T-helper 1 cell treated with Interleukin-12 subunit alpha and Interleukin-12 subunit beta and Interleukin-4 antibody, amounts not matched to agents 30 ng/mL and 1 ng/mL, for 36 hours (primary cell): ENCODE measurements around the gene LIX1. TPM values are rescaled to one million over a fixed set of nuclear protein-coding genes. Genes with fewer than 3 reads are reported as not detected.

Source experiments
- intact Hi-C: fragments of 100-400 bp; cut with micrococcal nuclease; formaldehyde crosslinking; loops from one replicate; pipeline ENCODE4 v1.15.1; 2024
- total RNA-seq: library from RNA; stranded (reverse); gene quantifications from 2 replicates; pipeline ENCODE4 v1.2.3, GENCODE V29; 2022

The LIX1 gene
- total RNA-seq, 1 donor from 2014 or later = not detected

GRCh38 chr5:97077246-97077645 is 65.2 kb downstream of the LIX1 start:
- intact Hi-C loops = no loop called here

- intact Hi-C loops = no loop called here
Observed at GRCh38 chr5:97076098-97076497, 66.3 kb downstream of the LIX1 start.

- intact Hi-C loops = no loop called here
Observed at GRCh38 chr5:97075649-97076048, 66.8 kb downstream of the LIX1 start.

GRCh38 chr5:97074859-97075489 is 67.4 kb downstream of the LIX1 start:
- intact Hi-C loops = no loop called here

GRCh38 chr5:97073420-97073819 is 69.0 kb downstream of the LIX1 start:
- intact Hi-C loops = no loop called here

GRCh38 chr5:97072696-97073095 is 69.7 kb downstream of the LIX1 start:
- intact Hi-C loops = no loop called here

- intact Hi-C loops = no loop called here
Observed at GRCh38 chr5:97071993-97072392, 70.4 kb downstream of the LIX1 start.

- intact Hi-C loops = no loop called here
Observed at GRCh38 chr5:97071101-97071500, 71.3 kb downstream of the LIX1 start.

- intact Hi-C loops = no loop called here
Observed at GRCh38 chr5:97070234-97070633, 72.2 kb downstream of the LIX1 start.

GRCh38 chr5:97067296-97067850 is 75.0 kb downstream of the LIX1 start:
- intact Hi-C loops = no loop called here

GRCh38 chr5:97065475-97065874 is 76.9 kb downstream of the LIX1 start:
- intact Hi-C loops = no loop called here

- intact Hi-C loops = no loop called here
Observed at GRCh38 chr5:97063251-97063650, 79.2 kb downstream of the LIX1 start.

GRCh38 chr5:97062046-97062445 is 80.4 kb downstream of the LIX1 start:
- intact Hi-C loops = no loop called here

GRCh38 chr5:97056263-97056662 is 86.1 kb downstream of the LIX1 start:
- intact Hi-C loops = no loop called here

- intact Hi-C loops = no loop called here
Observed at GRCh38 chr5:97049175-97049574, 93.2 kb downstream of the LIX1 start.

- intact Hi-C loops = no loop called here
Observed at GRCh38 chr5:97047076-97047475, 95.3 kb downstream of the LIX1 start.

- intact Hi-C loops = loop anchor here (1.0 kb wide), 1 partner anchor 109 kb away; no protein-coding TSS in a partner anchor
Observed at GRCh38 chr5:97046270-97046982, 96.0 kb downstream of the LIX1 start.

- intact Hi-C loops = loop anchor here (5.0 kb wide), 1 partner anchor 177 kb away; no protein-coding TSS in a partner anchor
Observed at GRCh38 chr5:97044052-97044451, 98.4 kb downstream of the LIX1 start.

GRCh38 chr5:97043511-97043910 is 98.9 kb downstream of the LIX1 start:
- intact Hi-C loops = loop anchor here (5.0 kb wide), 1 partner anchor 176 kb away; no protein-coding TSS in a partner anchor

- intact Hi-C loops = loop anchor here (5.0 kb wide), 1 partner anchor 176 kb away; no protein-coding TSS in a partner anchor
Observed at GRCh38 chr5:97042996-97043395, 99.4 kb downstream of the LIX1 start.
